ENCODE results near the gene DLGAP1. TPM values are rescaled to one million over a fixed set of nuclear protein-coding genes. Genes with fewer than 3 reads are reported as not detected.
"Not testable (repeated sequence)": the region's sequence is repeated elsewhere in the genome, so short reads cannot be mapped to it uniquely, and the experiment has no call there.

Gene DLGAP1
- total RNA-seq, 1 donor from 2014 or later = 3.2 TPM

- Histone ChIP-seq H3K27ac (no peak overlapping the region), H3K4me3 (no peak overlapping the region), H3K4me1 (no peaks in the 10 kb centered on the region), H3K27me3 (no peaks in the 10 kb centered on the region), H3K36me3 (no peaks in the 10 kb centered on the region), H3K9me3 (no peaks in the 10 kb centered on the region)
- DNase-seq (ENCODE audit: extremely low spot score in 2 of 2) = no peak
- TF ChIP-seq POLR2A (IDR thresholded peaks at IDR 0.05) (no peak), CTCF (IDR thresholded peaks at IDR 0.05) (no peak), POLR2AphosphoS5 (IDR thresholded peaks at IDR 0.05; ENCODE audit: insufficient read depth in 1 of 2, low read depth in 1 of 2) (no peak)
- intact Hi-C loops (cut with DNase I) = no loop called here
These were observed 396.9 kb downstream of the DLGAP1 start for GRCh38 chr18:4058179-4058578.

DNA sequence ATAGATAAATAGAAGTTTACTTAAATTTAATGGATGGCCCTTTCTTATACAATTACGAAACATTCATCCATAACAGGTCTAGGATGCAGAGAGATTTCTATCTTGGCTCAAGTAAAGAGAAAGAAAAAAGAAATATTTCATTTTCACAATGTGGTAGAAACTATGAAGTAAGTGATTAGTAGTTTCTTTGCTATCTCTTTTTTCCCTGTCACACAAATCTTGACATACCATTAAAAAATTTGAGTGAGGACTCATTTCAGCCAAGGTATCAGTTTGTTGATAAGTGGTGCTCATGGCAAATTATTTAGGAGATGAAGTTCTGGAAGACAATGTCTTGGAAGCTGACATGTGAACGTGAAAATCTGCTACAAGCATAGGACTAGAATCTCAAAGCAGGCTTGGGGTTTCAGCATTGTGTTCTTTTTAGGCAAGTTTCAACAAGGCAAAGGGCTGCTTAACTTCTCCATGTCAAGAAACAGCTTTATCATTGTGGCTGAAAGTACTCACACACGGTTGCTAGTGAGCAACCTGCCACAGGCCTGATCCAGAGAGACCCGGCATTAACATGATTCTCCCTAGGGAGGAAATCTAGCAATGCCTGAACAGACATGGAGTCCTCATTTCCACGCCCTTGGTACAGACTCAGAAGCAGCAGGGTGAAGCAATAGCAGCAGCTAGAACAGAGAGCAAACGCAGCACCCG, 414.6 kb downstream of the DLGAP1 start:
- Histone ChIP-seq H3K9me3 (no peaks in the 10 kb centered on the region), H3K4me1 (no peaks in the 10 kb centered on the region), H3K36me3 (no peaks in the 10 kb centered on the region), H3K27me3 (no peaks in the 10 kb centered on the region), H3K27ac (no peak overlapping the region), H3K4me3 (no peak overlapping the region)
- no peak for DNase-seq (ENCODE audit: extremely low spot score in 2 of 2)
- intact Hi-C loops (cut with DNase I) = no loop called here
- no peak for TF ChIP-seq POLR2A (IDR thresholded peaks at IDR 0.05)
- TF ChIP-seq POLR2AphosphoS5 (IDR thresholded peaks at IDR 0.05; ENCODE audit: insufficient read depth in 1 of 2, low read depth in 1 of 2) = no peak
- no peak for TF ChIP-seq CTCF (IDR thresholded peaks at IDR 0.05)

GRCh38 chr18:4035521-4035920, 419.6 kb downstream of the DLGAP1 start:
- H3K27me3 ChIP-seq = no peaks in the 10 kb centered on the region
- no peak for DNase-seq (ENCODE audit: extremely low spot score in 2 of 2)
- H3K4me3 ChIP-seq = no peak overlapping the region
- no peak overlapping the region for H3K27ac ChIP-seq
- H3K36me3 ChIP-seq = no peaks in the 10 kb centered on the region
- H3K9me3 ChIP-seq = no peaks in the 10 kb centered on the region
- intact Hi-C loops (cut with DNase I) = no loop called here
- H3K4me1 ChIP-seq = no peaks in the 10 kb centered on the region
- TF ChIP-seq POLR2AphosphoS5 (IDR thresholded peaks at IDR 0.05; ENCODE audit: insufficient read depth in 1 of 2, low read depth in 1 of 2) = no peak
- no peak for TF ChIP-seq CTCF (IDR thresholded peaks at IDR 0.05)
- no peak for TF ChIP-seq POLR2A (IDR thresholded peaks at IDR 0.05)

- H3K36me3 ChIP-seq; H3K9me3 ChIP-seq; H3K4me1 ChIP-seq; DNase-seq (ENCODE audit: extremely low spot score in 2 of 2); H3K27ac ChIP-seq; intact Hi-C loops (cut with DNase I); H3K4me3 ChIP-seq; H3K27me3 ChIP-seq: not testable (repeated sequence)
These were observed 420.3 kb downstream of the DLGAP1 start for GRCh38 chr18:4034815-4035214.

DNA sequence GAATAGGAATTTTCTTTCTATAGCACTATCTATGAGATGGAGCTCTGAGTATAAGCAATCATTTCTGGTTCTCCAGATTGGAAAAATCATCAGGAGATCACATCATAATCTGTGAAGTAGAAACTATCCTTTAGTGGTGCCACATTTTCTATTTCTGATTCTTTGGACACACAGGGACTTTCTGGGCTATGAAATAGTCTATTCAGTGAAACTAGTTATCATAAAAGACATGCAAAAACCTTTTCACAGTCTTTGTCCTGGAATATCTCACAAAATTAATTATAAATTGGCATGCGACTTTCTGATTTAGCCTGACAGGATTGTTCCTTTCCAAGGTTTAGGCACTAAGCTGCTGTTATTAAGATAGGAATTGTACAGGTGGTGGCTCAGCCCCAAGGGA, 428.6 kb downstream of the DLGAP1 start:
- no peaks in the 10 kb centered on the region for H3K36me3 ChIP-seq
- H3K4me3 ChIP-seq = no peak overlapping the region
- DNase-seq (ENCODE audit: extremely low spot score in 2 of 2) = no peak
- no peaks in the 10 kb centered on the region for H3K27me3 ChIP-seq
- H3K4me1 ChIP-seq = no peaks in the 10 kb centered on the region
- H3K9me3 ChIP-seq = no peaks in the 10 kb centered on the region
- intact Hi-C loops (cut with DNase I) = no loop called here
- no peak overlapping the region for H3K27ac ChIP-seq
- TF ChIP-seq POLR2A (IDR thresholded peaks at IDR 0.05) = no peak
- no peak for TF ChIP-seq POLR2AphosphoS5 (IDR thresholded peaks at IDR 0.05; ENCODE audit: insufficient read depth in 1 of 2, low read depth in 1 of 2)
- no peak for TF ChIP-seq CTCF (IDR thresholded peaks at IDR 0.05)
